Neural progenitor cell (in vitro differentiated cells): Measurements from ENCODE around the gene PIMREG. TPM values are rescaled to one million over a fixed set of nuclear protein-coding genes. Genes with fewer than 3 reads are reported as not detected.

ENCODE experiments used
- DNase-seq: peaks from one replicate; pipeline ENCODE4 v3.0.0-alpha.2; 2016; ENCODE audit warnings: low spot score
- H2AFZ ChIP-seq: fragments of 200-600 bp; sonication (generic); replicated peaks from 2 replicates; pipeline ENCODE4 v1.6.1; 2016; ENCODE audit warnings: antibody characterized with exemption
- H3F3A ChIP-seq: fragments of 200-600 bp; sonication (generic); 2 replicates; pipeline ENCODE4 v1.6.1; 2016; ENCODE audit warnings: antibody characterized with exemption, low read depth
- H3K27ac ChIP-seq: fragments of 200-600 bp; sonication (generic); 2 replicates; pipeline ENCODE4 v1.5.1; 2016; ENCODE audit warnings: mild to moderate bottlenecking
- H3K27me3 ChIP-seq: fragments of 200-600 bp; sonication (generic); 2 replicates; pipeline ENCODE4 v1.6.1; 2016; ENCODE audit warnings: mild to moderate bottlenecking, moderate library complexity
- H3K36me3 ChIP-seq: fragments of 200-600 bp; sonication (generic); 2 replicates; pipeline ENCODE4 v1.5.1; 2016
- H3K4me1 ChIP-seq: fragments of 200-600 bp; sonication (generic); 2 replicates; pipeline ENCODE4 v1.6.1; 2016; ENCODE audit warnings: mixed run types
- H3K4me2 ChIP-seq: fragments of 200-600 bp; sonication (generic); 2 replicates; pipeline ENCODE4 v1.6.1; 2016
- H3K4me3 ChIP-seq: fragments of 200-600 bp; sonication (generic); 2 replicates; pipeline ENCODE4 v1.5.1; 2016
- H3K79me2 ChIP-seq: fragments of 200-600 bp; sonication (generic); 2 replicates; pipeline ENCODE4 v1.6.1; 2016; ENCODE audit warnings: low read depth
- H3K9ac ChIP-seq: fragments of 200-600 bp; sonication (generic); 2 replicates; pipeline ENCODE4 v1.6.1; 2016
- H3K9me3 ChIP-seq: fragments of 200-600 bp; sonication (generic); 2 replicates; pipeline ENCODE4 v1.5.1; 2016; ENCODE audit warnings: low read depth
- H4K20me1 ChIP-seq: fragments of 200-600 bp; sonication (generic); 2 replicates; pipeline ENCODE4 v1.6.1; 2016; ENCODE audit warnings: low read depth
- H3K27ac Mint-ChIP-seq: 3 replicates; pipeline ENCODE4 v1.8.0; 2021; ENCODE audit warnings: mixed read lengths
- H3K27me3 Mint-ChIP-seq: 2 replicates; pipeline ENCODE4 v1.8.0; 2022; ENCODE audit warnings: low read depth, mild to moderate bottlenecking, inconsistent platforms, moderate library complexity, mixed read lengths; ENCODE audit not compliant: insufficient read depth
- H3K36me3 Mint-ChIP-seq: 3 replicates; pipeline ENCODE4 v1.8.0; 2021; ENCODE audit warnings: mixed read lengths
- H3K4me1 Mint-ChIP-seq: 3 replicates; pipeline ENCODE4 v1.8.0; 2021; ENCODE audit warnings: mixed read lengths
- H3K4me3 Mint-ChIP-seq: 3 replicates; pipeline ENCODE4 v1.8.0; 2021; ENCODE audit warnings: mild to moderate bottlenecking, moderate library complexity, mixed read lengths
- H3K9me3 Mint-ChIP-seq: 3 replicates; pipeline ENCODE4 v1.8.0; 2020; ENCODE audit warnings: mixed read lengths
- CTCF ChIP-seq: fragments of 200-600 bp; sonication (generic); IDR thresholded peaks from 2 replicates; pipeline ENCODE4 v1.5.1; 2017; ENCODE audit warnings: antibody characterized with exemption, mild to moderate bottlenecking
- EZH2 ChIP-seq: fragments of 200-600 bp; sonication (generic); IDR thresholded peaks from 2 replicates; pipeline ENCODE4 v1.6.1; 2017; ENCODE audit warnings: antibody characterized with exemption, mild to moderate bottlenecking, moderate library complexity
- EZH2phosphoT487 ChIP-seq: fragments of 200-600 bp; sonication (generic); IDR thresholded peaks from 2 replicates; pipeline ENCODE4 v1.6.1; 2017; ENCODE audit warnings: antibody characterized with exemption
- total RNA-seq: library from RNA; depleted of rRNA; stranded (reverse); fragments of >200 nt; gene quantifications from 2 replicates; pipeline ENCODE4 v1.2.3, GENCODE V29; 2015; ENCODE audit warnings: low replicate concordance

Gene PIMREG
- total RNA-seq, 1 donor from 2014 or later: 71.3 TPM

- no peak for TF ChIP-seq EZH2phosphoT487
- no peak for TF ChIP-seq CTCF
- TF ChIP-seq EZH2: no peak
- Mint-ChIP-seq H3K27me3 (peaks cover 7% of the 10 kb centered on the region), H3K9me3 (no peaks in the 10 kb centered on the region), H3K27ac (no peak overlapping the region), H3K36me3 (no peaks in the 10 kb centered on the region), H3K4me3 (peak overlapping the region; percentile 2), H3K4me1 (peaks cover 30% of the 10 kb centered on the region)
- no peak overlapping the region for H3K9ac ChIP-seq
- no peaks in the 10 kb centered on the region for H3K36me3 ChIP-seq
- H2AFZ ChIP-seq: no peak overlapping the region
- H3K79me2 ChIP-seq: no peaks in the 10 kb centered on the region
- H3K27me3 ChIP-seq: no peaks in the 10 kb centered on the region
- H3K27ac ChIP-seq: no peak overlapping the region
- DNase-seq: no peak
- H3K9me3 ChIP-seq: no peaks in the 10 kb centered on the region
- peaks cover 12% of the 10 kb centered on the region for H3K4me1 ChIP-seq
- H3F3A ChIP-seq: peaks cover 7% of the 10 kb centered on the region
- no peak overlapping the region for H3K4me2 ChIP-seq
- H3K4me3 ChIP-seq: no peak overlapping the region
- H4K20me1 ChIP-seq: no peaks in the 10 kb centered on the region
Observed at GRCh38 chr17:6488008-6488539, 43.8 kb downstream of the PIMREG start.

GRCh38 chr17:6489016-6489550 is 44.8 kb downstream of the PIMREG start:
- Mint-ChIP-seq H3K4me1 (peaks cover 29% of the 10 kb centered on the region), H3K27ac (peak overlapping the region; percentile 50), H3K4me3 (no peak overlapping the region), H3K36me3 (no peaks in the 10 kb centered on the region), H3K27me3 (peaks cover 7% of the 10 kb centered on the region), H3K9me3 (no peaks in the 10 kb centered on the region)
- no peaks in the 10 kb centered on the region for H3K27me3 ChIP-seq
- no peaks in the 10 kb centered on the region for H3K36me3 ChIP-seq
- H3K4me2 ChIP-seq: no peak overlapping the region
- no peaks in the 10 kb centered on the region for H3K9me3 ChIP-seq
- H3K27ac ChIP-seq: no peak overlapping the region
- H3F3A ChIP-seq: peaks cover 15% of the 10 kb centered on the region
- no peak overlapping the region for H2AFZ ChIP-seq
- TF ChIP-seq EZH2 (no peak), CTCF (no peak), EZH2phosphoT487 (no peak)
- H3K9ac ChIP-seq: no peak overlapping the region
- H3K79me2 ChIP-seq: no peaks in the 10 kb centered on the region
- DNase-seq: no peak
- peaks cover 12% of the 10 kb centered on the region for H3K4me1 ChIP-seq
- H4K20me1 ChIP-seq: no peaks in the 10 kb centered on the region
- H3K4me3 ChIP-seq: no peak overlapping the region

- Mint-ChIP-seq H3K4me3 (no peak overlapping the region), H3K36me3 (no peaks in the 10 kb centered on the region), H3K9me3 (no peaks in the 10 kb centered on the region), H3K27me3 (peaks cover 9% of the 10 kb centered on the region), H3K4me1 (peaks cover 42% of the 10 kb centered on the region), H3K27ac (no peak overlapping the region)
- no peaks in the 10 kb centered on the region for H3K27me3 ChIP-seq
- H3K4me3 ChIP-seq: no peak overlapping the region
- no peaks in the 10 kb centered on the region for H3K79me2 ChIP-seq
- peaks cover 32% of the 10 kb centered on the region for H3K4me1 ChIP-seq
- peak; percentile 57 for DNase-seq
- no peak overlapping the region for H3K9ac ChIP-seq
- no peaks in the 10 kb centered on the region for H4K20me1 ChIP-seq
- H3K36me3 ChIP-seq: no peaks in the 10 kb centered on the region
- no peak overlapping the region for H3K4me2 ChIP-seq
- H2AFZ ChIP-seq: no peak overlapping the region
- no peak overlapping the region for H3K27ac ChIP-seq
- H3F3A ChIP-seq: peaks cover 34% of the 10 kb centered on the region
- no peaks in the 10 kb centered on the region for H3K9me3 ChIP-seq
- no peak for TF ChIP-seq EZH2
- no peak for TF ChIP-seq EZH2phosphoT487
- no peak for TF ChIP-seq CTCF
Observed at GRCh38 chr17:6491071-6491700, 46.9 kb downstream of the PIMREG start.
